HepG2 (cell line): ENCODE data around the gene DGCR8. TPM values are rescaled to one million over a fixed set of nuclear protein-coding genes. Genes with fewer than 3 reads are reported as not detected.

Experiments used
- CHD2 ChIP-seq: IDR thresholded peaks from 2 replicates; pipeline ENCODE4 v1.6.1; 2011; ENCODE audit warnings: low read depth, low read length, improper control_type of control experiment
- ELF4 ChIP-seq: sonication (generic); formaldehyde crosslinking; IDR thresholded peaks from 2 replicates; pipeline ENCODE4 v1.5.0; 2020; ENCODE audit warnings: missing genetic modification reagents, mild to moderate bottlenecking, moderate library complexity, borderline replicate concordance
- EZH2 ChIP-seq: conservative IDR thresholded peaks from 2 replicates; pipeline ENCODE4 v1.6.1; 2012; ENCODE audit warnings: mild to moderate bottlenecking, low read depth, low read length, moderate library complexity
- GATA4 ChIP-seq: sonication (generic); IDR thresholded peaks from 2 replicates; pipeline ENCODE4 v1.6.1; 2016; ENCODE audit warnings: antibody characterized with exemption, low read depth, borderline replicate concordance
- ISL2 ChIP-seq: sonication (generic); formaldehyde crosslinking; IDR thresholded peaks from 2 replicates; pipeline ENCODE4 v1.5.0; 2020; ENCODE audit warnings: missing genetic modification reagents
- MAFK ChIP-seq, 2 experiments: IDR thresholded peaks in 1 of 2; conservative IDR thresholded peaks in 1 of 2; 2 replicates each; pipeline ENCODE4 v1.6.1; 2011; ENCODE audit warnings: improper control_type of control experiment in 2 of 2, low read length in 2 of 2
- MLLT10 ChIP-seq: sonication (generic); formaldehyde crosslinking; IDR thresholded peaks from 2 replicates; pipeline ENCODE4 v1.4.0; 2020; ENCODE audit warnings: missing genetic modification reagents
- MTA1 ChIP-seq: sonication (generic); formaldehyde crosslinking; IDR thresholded peaks from 2 replicates; pipeline ENCODE4 v1.4.0; 2020; ENCODE audit warnings: missing genetic modification reagents, mild to moderate bottlenecking, borderline replicate concordance
- MTF1 ChIP-seq: sonication (generic); formaldehyde crosslinking; IDR thresholded peaks from 2 replicates; pipeline ENCODE4 v1.5.0; 2020; ENCODE audit warnings: missing genetic modification reagents
- POLR2A ChIP-seq, 2 experiments: IDR thresholded peaks; 2 replicates each; pipeline ENCODE4 v1.6.1; 2011; ENCODE audit warnings: low read depth in 2 of 2, low read length in 2 of 2, mild to moderate bottlenecking in 1 of 2, moderate library complexity in 1 of 2; ENCODE audit not compliant: insufficient read depth in 1 of 2
- REL ChIP-seq: sonication (generic); formaldehyde crosslinking; conservative IDR thresholded peaks from 2 replicates; pipeline ENCODE4 v1.8.0; 2022; ENCODE audit warnings: mild to moderate bottlenecking, missing genetic modification reagents, moderate library complexity
- SMARCC2 ChIP-seq: fragments of 450-650 bp; IDR thresholded peaks from 2 replicates; pipeline ENCODE4 v1.6.1; 2017; ENCODE audit warnings: antibody characterized with exemption, mild to moderate bottlenecking
- SP1 ChIP-seq, 2 experiments: fragments of 450-650 bp in 1 of 2; sonication (generic) in 1 of 2; formaldehyde crosslinking in 1 of 2; IDR thresholded peaks; 2 replicates each; pipeline versions ENCODE4 v1.4.0 to v1.6.1; 2016 to 2020; ENCODE audit warnings: missing genetic modification reagents in 1 of 2
- TRAFD1 ChIP-seq: sonication (generic); formaldehyde crosslinking; IDR thresholded peaks from 2 replicates; pipeline ENCODE4 v1.5.1; 2020; ENCODE audit warnings: missing genetic modification reagents, mild to moderate bottlenecking, borderline replicate concordance
- ZBTB3 ChIP-seq: sonication (generic); formaldehyde crosslinking; IDR thresholded peaks from 2 replicates; pipeline ENCODE4 v1.4.0; 2020; ENCODE audit warnings: low read depth, mild to moderate bottlenecking, moderate library complexity, missing genetic modification reagents, borderline replicate concordance
- ZKSCAN1 ChIP-seq: fragments of 150-350 bp; IDR thresholded peaks from 2 replicates; pipeline ENCODE4 v1.6.1; 2014; ENCODE audit warnings: low read length
- ZNF138 ChIP-seq: sonication (generic); formaldehyde crosslinking; IDR thresholded peaks from 2 replicates; pipeline ENCODE4 v1.5.0; 2020; ENCODE audit warnings: mild to moderate bottlenecking, low read depth, missing genetic modification reagents
- ZNF354B ChIP-seq: sonication (generic); formaldehyde crosslinking; IDR thresholded peaks from 2 replicates; pipeline ENCODE4 v1.8.0; 2022; ENCODE audit warnings: mild to moderate bottlenecking, missing genetic modification reagents
- ZNF451 ChIP-seq: sonication (generic); formaldehyde crosslinking; IDR thresholded peaks from 2 replicates; pipeline ENCODE4 v1.5.0; 2020; ENCODE audit warnings: mild to moderate bottlenecking, missing genetic modification reagents
- ZNF562 ChIP-seq: sonication (generic); formaldehyde crosslinking; IDR thresholded peaks from 2 replicates; pipeline ENCODE4 v1.8.0; 2022; ENCODE audit warnings: missing genetic modification reagents, borderline replicate concordance
- ZNF570 ChIP-seq: sonication (generic); formaldehyde crosslinking; IDR thresholded peaks from 2 replicates; pipeline ENCODE4 v1.4.0; 2020; ENCODE audit warnings: mild to moderate bottlenecking, missing genetic modification reagents, borderline replicate concordance
- polyA plus RNA-seq, 8 experiments: library from polyadenylated mRNA; depleted of rRNA in 3 of 8; stranded (reverse) in 7 of 8; unstranded in 1 of 8; fragments of >200 nt; fragmentation: Illumina TruSeq in 4 of 8; extraction: Trizol in 4 of 8; gene quantifications; 2 replicates each; pipeline versions ENCODE4 v1.2.1 to v1.2.3, GENCODE V29; 2011 to 2016; ENCODE audit warnings: low read depth in 4 of 8, missing spikeins in 1 of 8, mixed read lengths in 1 of 8; ENCODE audit not compliant: insufficient read depth in 1 of 8
- total RNA-seq, 5 experiments: library from RNA; depleted of rRNA; stranded (reverse); fragments of >200 nt; fragmentation: Illumina TruSeq; extraction: Trizol; gene quantifications; 2 replicates each; pipeline ENCODE4 v1.2.3, GENCODE V29; 2016; ENCODE audit warnings: low read depth in 1 of 5
- TF ChIP-seq, protein P1 (sequence below): sonication (generic); formaldehyde crosslinking; IDR thresholded peaks from 2 replicates; pipeline ENCODE4 v1.4.0; 2020; ENCODE audit warnings: missing genetic modification reagents
- TF ChIP-seq, protein P2 (sequence below): sonication (generic); formaldehyde crosslinking; conservative IDR thresholded peaks from 2 replicates; pipeline ENCODE4 v1.8.0; 2022; ENCODE audit warnings: missing genetic modification reagents
- TF ChIP-seq, protein P3 (sequence below): sonication (generic); formaldehyde crosslinking; IDR thresholded peaks from 2 replicates; pipeline ENCODE4 v1.4.0; 2020; ENCODE audit warnings: missing genetic modification reagents, mild to moderate bottlenecking, borderline replicate concordance

The DGCR8 gene
- total and polyA plus RNA-seq, 2 of the 13 experiments (the other 11 are each of a cell fraction or from before 2014, with no cell fraction given): 10.2 to 23.2 TPM

DNA sequence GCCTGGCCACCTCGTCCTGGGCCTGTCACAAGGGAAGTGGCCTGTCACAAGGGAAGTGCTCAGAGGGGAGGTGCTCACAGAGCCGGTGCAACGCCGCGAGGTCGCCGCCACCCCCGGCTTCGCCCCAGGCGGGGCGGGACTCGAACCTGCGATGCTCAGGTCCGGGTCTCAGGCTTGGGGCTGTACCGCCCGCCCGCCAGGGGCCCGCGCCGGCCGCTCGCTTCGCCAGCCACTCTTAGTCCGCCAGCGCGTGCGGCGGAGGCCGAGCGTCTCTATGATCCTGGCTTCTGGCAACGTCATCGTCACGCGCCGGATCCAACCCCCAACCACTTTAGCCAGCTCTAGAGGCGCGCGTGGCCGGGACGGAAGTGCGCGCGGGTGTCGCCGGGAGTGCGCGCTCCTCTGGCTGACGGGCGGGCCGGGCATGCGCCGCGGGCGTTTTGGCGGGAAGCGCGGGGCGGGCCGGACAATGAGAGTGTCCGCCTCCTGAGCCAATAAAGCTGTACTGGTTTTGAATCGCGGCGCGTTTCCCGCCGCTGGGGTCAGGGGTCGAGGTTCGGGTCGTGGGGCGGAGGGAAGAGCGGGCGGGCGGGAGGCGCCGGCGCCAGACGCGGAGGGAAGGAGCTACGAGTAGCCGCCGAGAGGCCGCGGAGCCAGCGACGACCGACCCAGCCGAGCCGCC is 37.1 kb downstream of the DGCR8 start, which contains the start of gene TRMT2A (continued):
- no peak for TF ChIP-seq SMARCC2
- peak; percentile 55; the same call in 1 of the 2 replicates for TF ChIP-seq ISL2
- TF ChIP-seq CHD2: peak; percentile 47; the same call in 1 of the 2 replicates
- TF ChIP-seq ZNF570 (CRISPR knock-in tag): no peak
- TF ChIP-seq ZNF451 (CRISPR knock-in tag): peak; percentile 54; the same call in 1 of the 2 replicates
- TF ChIP-seq POLR2A (IDR thresholded peaks at IDR 0.05; ENCODE audit: insufficient read depth in 1 of 2, low read depth in 2 of 2, low read length in 2 of 2): peak in 1 of 2 experiments; percentile 60; a peak in 2 of 4 replicates
- no peak for TF ChIP-seq MLLT10
- TF ChIP-seq ELF4: peak; percentile 73; the same call in 1 of the 2 replicates
- TF ChIP-seq REL (CRISPR knock-in tag): peak; percentile 96; the same call in 1 of the 2 replicates
- no peak for TF ChIP-seq MAFK (conservative IDR thresholded peaks at IDR 0.05 in 1 of 2, IDR thresholded peaks at IDR 0.05 in 1 of 2; ENCODE audit: low read length in 2 of 2)
- TF ChIP-seq, protein P1, sequence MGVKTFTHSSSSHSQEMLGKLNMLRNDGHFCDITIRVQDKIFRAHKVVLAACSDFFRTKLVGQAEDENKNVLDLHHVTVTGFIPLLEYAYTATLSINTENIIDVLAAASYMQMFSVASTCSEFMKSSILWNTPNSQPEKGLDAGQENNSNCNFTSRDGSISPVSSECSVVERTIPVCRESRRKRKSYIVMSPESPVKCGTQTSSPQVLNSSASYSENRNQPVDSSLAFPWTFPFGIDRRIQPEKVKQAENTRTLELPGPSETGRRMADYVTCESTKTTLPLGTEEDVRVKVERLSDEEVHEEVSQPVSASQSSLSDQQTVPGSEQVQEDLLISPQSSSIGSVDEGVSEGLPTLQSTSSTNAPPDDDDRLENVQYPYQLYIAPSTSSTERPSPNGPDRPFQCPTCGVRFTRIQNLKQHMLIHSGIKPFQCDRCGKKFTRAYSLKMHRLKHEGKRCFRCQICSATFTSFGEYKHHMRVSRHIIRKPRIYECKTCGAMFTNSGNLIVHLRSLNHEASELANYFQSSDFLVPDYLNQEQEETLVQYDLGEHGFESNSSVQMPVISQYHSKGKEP (CRISPR knock-in tag): peak; percentile 34; the same call in 1 of the 2 replicates
- TF ChIP-seq ZBTB3 (CRISPR knock-in tag): no peak
- TF ChIP-seq, protein P2, sequence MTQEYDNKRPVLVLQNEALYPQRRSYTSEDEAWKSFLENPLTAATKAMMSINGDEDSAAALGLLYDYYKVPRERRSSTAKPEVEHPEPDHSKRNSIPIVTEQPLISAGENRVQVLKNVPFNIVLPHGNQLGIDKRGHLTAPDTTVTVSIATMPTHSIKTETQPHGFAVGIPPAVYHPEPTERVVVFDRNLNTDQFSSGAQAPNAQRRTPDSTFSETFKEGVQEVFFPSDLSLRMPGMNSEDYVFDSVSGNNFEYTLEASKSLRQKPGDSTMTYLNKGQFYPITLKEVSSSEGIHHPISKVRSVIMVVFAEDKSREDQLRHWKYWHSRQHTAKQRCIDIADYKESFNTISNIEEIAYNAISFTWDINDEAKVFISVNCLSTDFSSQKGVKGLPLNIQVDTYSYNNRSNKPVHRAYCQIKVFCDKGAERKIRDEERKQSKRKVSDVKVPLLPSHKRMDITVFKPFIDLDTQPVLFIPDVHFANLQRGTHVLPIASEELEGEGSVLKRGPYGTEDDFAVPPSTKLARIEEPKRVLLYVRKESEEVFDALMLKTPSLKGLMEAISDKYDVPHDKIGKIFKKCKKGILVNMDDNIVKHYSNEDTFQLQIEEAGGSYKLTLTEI: no peak
- peak; percentile 76; the same call in 1 of the 2 replicates for TF ChIP-seq ZKSCAN1
- no peak for TF ChIP-seq MTF1 (CRISPR knock-in tag)
- TF ChIP-seq ZNF354B: peak; percentile 91; the same call in 1 of the 2 replicates
- no peak for TF ChIP-seq EZH2
- TF ChIP-seq SP1 (IDR thresholded peaks at IDR 0.05): no peak
- TF ChIP-seq SP1 (CRISPR knock-in tag; IDR thresholded peaks at IDR 0.05): peak; percentile 93
- peak; percentile 86 for TF ChIP-seq ZNF138 (CRISPR knock-in tag)
- TF ChIP-seq TRAFD1 (CRISPR knock-in tag): no peak
- peak; percentile 84; the same call in 1 of the 2 replicates for TF ChIP-seq ZNF562 (CRISPR knock-in tag)
- no peak for TF ChIP-seq MTA1
- TF ChIP-seq, protein P3, sequence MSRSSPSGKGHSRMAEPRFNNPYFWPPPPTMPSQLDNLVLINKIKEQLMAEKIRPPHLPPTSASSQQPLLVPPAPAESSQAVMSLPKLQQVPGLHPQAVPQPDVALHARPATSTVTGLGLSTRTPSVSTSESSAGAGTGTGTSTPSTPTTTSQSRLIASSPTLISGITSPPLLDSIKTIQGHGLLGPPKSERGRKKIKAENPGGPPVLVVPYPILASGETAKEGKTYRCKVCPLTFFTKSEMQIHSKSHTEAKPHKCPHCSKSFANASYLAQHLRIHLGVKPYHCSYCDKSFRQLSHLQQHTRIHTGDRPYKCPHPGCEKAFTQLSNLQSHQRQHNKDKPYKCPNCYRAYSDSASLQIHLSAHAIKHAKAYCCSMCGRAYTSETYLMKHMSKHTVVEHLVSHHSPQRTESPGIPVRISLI (CRISPR knock-in tag): no peak
- TF ChIP-seq GATA4: no peak
